GM21381 (cell line): ENCODE measurements around the gene COX4I2.
"Not testable (repeated sequence)": the region's sequence is repeated elsewhere in the genome, so short reads cannot be mapped to it uniquely, and the experiment has no call there.

Experiments
- ATAC-seq: cut with Tn5 transposase; IDR thresholded peaks from one replicate; pipeline ENCODE4 v1.9.1; 2021; ENCODE audit warnings: mild to moderate bottlenecking, moderate library complexity; ENCODE audit not compliant: unreplicated experiment

Gene COX4I2

GRCh38 chr20:31652917-31653396, 15.2 kb downstream of the COX4I2 start:
- no peak for ATAC-seq

- ATAC-seq = no peak
These were observed 15.8 kb downstream of the COX4I2 start for GRCh38 chr20:31653561-31653960.

- no peak for ATAC-seq
These were observed 16.8 kb downstream of the COX4I2 start for GRCh38 chr20:31654534-31654933.

GRCh38 chr20:31661625-31662371, 24.1 kb downstream of the COX4I2 start:
- peak; percentile 58 for ATAC-seq

- no peak for ATAC-seq
These were observed 24.7 kb downstream of the COX4I2 start for GRCh38 chr20:31662372-31662854.

GRCh38 chr20:31663524-31663837, 25.8 kb downstream of the COX4I2 start:
- ATAC-seq = no peak

- ATAC-seq = no peak
These were observed 26.4 kb downstream of the COX4I2 start for GRCh38 chr20:31663838-31664695.

- no peak for ATAC-seq
These were observed 27.1 kb downstream of the COX4I2 start for GRCh38 chr20:31664696-31665354.

GRCh38 chr20:31665753-31666152, 28.0 kb downstream of the COX4I2 start:
- ATAC-seq = no peak

- no peak for ATAC-seq
These were observed 28.7 kb downstream of the COX4I2 start for GRCh38 chr20:31666258-31667042.

GRCh38 chr20:31667315-31668285, 29.9 kb downstream of the COX4I2 start:
- ATAC-seq = no peak

- ATAC-seq = not testable (repeated sequence)
These were observed 31.2 kb downstream of the COX4I2 start for GRCh38 chr20:31668944-31669343.

- no peak for ATAC-seq
These were observed 32.2 kb downstream of the COX4I2 start for GRCh38 chr20:31669876-31670275.

GRCh38 chr20:31670371-31671228, 32.9 kb downstream of the COX4I2 start:
- no peak for ATAC-seq

- ATAC-seq = no peak
These were observed 33.6 kb downstream of the COX4I2 start for GRCh38 chr20:31671324-31671723.

GRCh38 chr20:31673435-31673834, 35.7 kb downstream of the COX4I2 start:
- no peak for ATAC-seq

GRCh38 chr20:31673943-31674463, 36.3 kb downstream of the COX4I2 start:
- no peak for ATAC-seq
